ENCODE measurements around the gene FAHD2A. TPM values are rescaled to one million over a fixed set of nuclear protein-coding genes. Genes with fewer than 3 reads are reported as not detected.

FAHD2A gene
- total RNA-seq, 1 experiment from 2014 or later, result 25.4 TPM

DNA sequence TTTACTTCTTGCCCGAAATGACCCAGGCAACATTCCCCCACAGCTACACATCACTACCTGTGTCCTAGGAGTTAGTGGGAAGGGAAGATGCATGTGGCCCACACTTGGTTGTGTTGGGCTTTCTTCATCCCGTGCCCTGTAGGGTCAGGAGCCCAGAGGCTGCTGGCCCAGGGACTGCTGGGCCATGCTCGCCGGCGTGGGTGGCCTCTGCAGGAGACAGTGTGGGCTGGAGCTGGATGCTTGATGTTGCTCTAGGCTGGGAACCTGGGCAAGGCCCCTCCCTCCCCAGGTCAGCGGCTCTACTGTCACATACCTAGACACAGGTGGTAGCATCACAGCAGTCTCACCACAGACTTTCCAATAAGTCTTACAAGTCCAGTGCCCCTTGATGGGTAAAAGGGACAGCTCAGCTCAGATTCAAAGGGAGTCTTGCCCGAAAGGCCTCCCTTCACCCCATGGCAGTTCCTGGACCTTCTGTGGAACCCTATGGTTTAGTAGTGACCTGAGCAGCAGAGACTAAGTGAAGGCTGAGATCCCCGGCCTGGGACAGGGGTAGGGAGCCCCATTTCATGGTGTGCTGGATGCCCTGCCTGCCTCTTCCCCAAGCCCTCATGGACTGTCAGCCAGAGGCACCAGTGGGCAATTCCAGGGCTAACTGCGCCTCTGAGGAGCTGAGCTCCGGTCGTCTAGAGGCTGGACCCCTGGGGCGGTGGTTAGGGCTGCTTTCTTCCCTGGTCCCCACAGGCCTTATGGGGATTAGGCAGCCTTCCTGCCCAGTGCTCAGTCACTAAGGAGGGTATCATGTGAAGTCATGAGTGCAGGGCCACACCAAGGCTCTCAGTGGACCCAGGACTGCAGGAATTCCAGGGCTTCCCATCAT, 45.4 kb upstream of the FAHD2A start:
- no peaks in the 10 kb centered on the region for H3K79me2 ChIP-seq (ENCODE audit: insufficient read depth, low read length)
- TF ChIP-seq ZNF274 (IDR thresholded peaks at IDR 0.05; ENCODE audit: low read depth, low read length) (no peak), ZFX (IDR thresholded peaks at IDR 0.05) (no peak), YY1 (IDR thresholded peaks at IDR 0.05; ENCODE audit: extremely low read depth, insufficient replicate concordance, low read depth, low read length) (no peak)
- POLR2A ChIA-PET, result no interaction called here
- CTCF ChIA-PET, result no interaction called here
- no peaks in the 10 kb centered on the region for H3K4me1 ChIP-seq (ENCODE audit: control insufficient read depth in 1 of 2, insufficient read depth in 2 of 2, low read length in 2 of 2)
- H3K9ac ChIP-seq (ENCODE audit: low read length), result no peak overlapping the region
- no TSS peak for BruUV-seq (replicated peaks)
- H3K27me3 ChIP-seq (ENCODE audit: insufficient read depth, low read length), result no peaks in the 10 kb centered on the region
- DNase-seq (ENCODE audit: low read depth, low spot score) (no peak), ATAC-seq (no peak)
- no peak overlapping the region for H3K27ac ChIP-seq (ENCODE audit: low read depth, low read length)
- no peaks in the 10 kb centered on the region for H4K20me1 ChIP-seq (ENCODE audit: insufficient read depth)
- H2AFZ ChIP-seq (ENCODE audit: low read depth, low read length, poor library complexity, severe bottlenecking), result no peak overlapping the region
- RAD21 ChIA-PET (ENCODE audit: low non-redundant PET in 1 of 2, low total read pairs in 2 of 2, uncharacterized antibody in 2 of 2, unreplicated experiment in 2 of 2), result no interaction called here
- H3K9me2 ChIP-seq (ENCODE audit: insufficient read depth), result no peaks in the 10 kb centered on the region
- no peaks in the 10 kb centered on the region for H3K9me3 ChIP-seq (ENCODE audit: control insufficient read depth in 1 of 2, insufficient read depth in 1 of 2, low read depth in 1 of 2, low read length in 2 of 2)
- no peak overlapping the region for H3K4me2 ChIP-seq (ENCODE audit: low read length)
- no peaks in the 10 kb centered on the region for H3K36me3 ChIP-seq (ENCODE audit: control insufficient read depth in 1 of 2, insufficient read depth in 2 of 2, low read length in 2 of 2)
- intact Hi-C loops (cut with micrococcal nuclease), result no loop called here
- no peak overlapping the region for H3K4me3 ChIP-seq (replicated peaks in 1 of 2; ENCODE audit: low read depth in 1 of 2, low read length in 2 of 2)

DNA sequence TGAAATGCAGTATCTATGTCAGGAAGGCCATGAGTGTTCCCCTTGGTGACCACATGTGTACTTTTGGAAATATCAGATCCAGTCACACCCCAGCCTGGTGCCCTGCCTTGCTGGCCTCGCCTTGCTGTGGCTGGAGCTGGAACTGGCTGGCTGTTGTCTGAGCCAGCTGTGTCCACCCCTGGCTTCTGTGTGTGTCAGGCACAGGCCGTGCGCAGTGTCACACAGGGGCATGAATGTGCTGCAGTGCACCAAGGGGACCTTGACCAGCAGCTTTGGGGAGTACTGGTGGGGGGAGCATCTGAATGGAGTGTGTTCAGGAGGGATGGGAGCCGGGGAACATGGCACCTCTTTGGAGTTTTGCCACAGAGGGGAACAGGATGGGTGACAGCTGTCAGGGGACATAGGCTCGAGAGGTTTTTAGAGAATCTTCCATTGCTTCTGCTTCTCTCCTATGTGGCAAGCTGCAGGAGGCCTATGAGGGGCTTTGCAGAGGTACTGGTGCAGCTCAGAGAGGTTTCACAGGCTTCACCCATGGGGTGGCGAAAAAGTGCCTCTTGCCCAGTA, 44.7 kb upstream of the FAHD2A start:
- POLR2A ChIA-PET, result no interaction called here
- H2AFZ ChIP-seq (ENCODE audit: low read depth, low read length, poor library complexity, severe bottlenecking), result no peak overlapping the region

More for the DNA sequence above, 44.7 kb upstream of the FAHD2A start:
- no peaks in the 10 kb centered on the region for H3K79me2 ChIP-seq (ENCODE audit: insufficient read depth, low read length)
- BruUV-seq (replicated peaks), result no TSS peak
- no peak overlapping the region for H3K4me3 ChIP-seq (replicated peaks in 1 of 2; ENCODE audit: low read depth in 1 of 2, low read length in 2 of 2)
- H3K9me2 ChIP-seq (ENCODE audit: insufficient read depth), result no peaks in the 10 kb centered on the region
- TF ChIP-seq ELF1 (IDR thresholded peaks at IDR 0.05; ENCODE audit: borderline replicate concordance, low read depth) (no peak), EZH2 (IDR thresholded peaks at IDR 0.05) (no peak), JUND (IDR thresholded peaks at IDR 0.05) (no peak)
- H3K36me3 ChIP-seq (ENCODE audit: control insufficient read depth in 1 of 2, insufficient read depth in 2 of 2, low read length in 2 of 2), result no peaks in the 10 kb centered on the region
- ChIA-PET CTCF (interaction anchor here (1.1 kb wide), 1 partner anchor 281 kb away, joined by 3 read pairs; no protein-coding TSS in a partner anchor), RAD21 (ENCODE audit: low non-redundant PET in 1 of 2, low total read pairs in 2 of 2, uncharacterized antibody in 2 of 2, unreplicated experiment in 2 of 2) (no interaction called here)
- H3K4me1 ChIP-seq (ENCODE audit: control insufficient read depth in 1 of 2, insufficient read depth in 2 of 2, low read length in 2 of 2), result no peaks in the 10 kb centered on the region
- no peak for DNase-seq (ENCODE audit: low read depth, low spot score)
- H3K27me3 ChIP-seq (ENCODE audit: insufficient read depth, low read length), result no peaks in the 10 kb centered on the region
- H3K27ac ChIP-seq (ENCODE audit: low read depth, low read length), result no peak overlapping the region
- H3K9me3 ChIP-seq (ENCODE audit: control insufficient read depth in 1 of 2, insufficient read depth in 1 of 2, low read depth in 1 of 2, low read length in 2 of 2), result no peaks in the 10 kb centered on the region
- no peak for ATAC-seq
- no peaks in the 10 kb centered on the region for H4K20me1 ChIP-seq (ENCODE audit: insufficient read depth)
- H3K4me2 ChIP-seq (ENCODE audit: low read length), result no peak overlapping the region
- H3K9ac ChIP-seq (ENCODE audit: low read length), result no peak overlapping the region
- intact Hi-C loops (cut with micrococcal nuclease), result no loop called here

Measured in HCT116 (cell line).